ENCODE results near the gene OR6K3.
"Not testable (repeated sequence)": the region's sequence is repeated elsewhere in the genome, so short reads cannot be mapped to it uniquely, and the experiment has no call there.

OR6K3 gene

DNA sequence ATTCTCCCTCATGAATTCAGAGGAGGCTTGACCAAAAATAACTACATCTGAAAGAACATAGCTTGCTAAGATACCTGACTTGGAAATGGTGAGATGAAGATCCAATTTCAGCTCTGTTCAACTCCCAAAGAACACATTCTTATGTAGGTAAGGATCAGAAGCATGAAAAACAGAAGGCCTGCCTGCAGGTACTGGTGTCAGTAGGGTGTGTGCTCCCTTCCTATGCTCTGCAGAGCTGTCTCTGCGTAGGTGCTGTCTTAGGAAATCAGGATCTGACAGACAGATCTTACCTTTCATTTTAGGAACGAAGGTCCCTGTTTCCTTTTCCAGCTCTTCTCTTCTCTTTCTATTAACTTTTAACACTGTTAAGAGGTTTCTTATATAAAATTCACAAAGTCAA lies 14.4 kb downstream of the OR6K3 start:
- Histone ChIP-seq H3K4me3 (ENCODE audit: insufficient read length, low read depth) (no peak overlapping the region), H3K4me1 (ENCODE audit: insufficient read depth, insufficient read length) (no peaks in the 10 kb centered on the region), H3K9me3 (ENCODE audit: insufficient read depth, low read length) (no peaks in the 10 kb centered on the region), H3K36me3 (ENCODE audit: insufficient read depth, insufficient read length, low read length) (no peaks in the 10 kb centered on the region), H3K9ac (ENCODE audit: insufficient read length, low read depth) (no peak overlapping the region), H3K27me3 (ENCODE audit: insufficient read depth, insufficient read length) (no peaks in the 10 kb centered on the region)
- TF ChIP-seq SUZ12 (IDR thresholded peaks at IDR 0.05; ENCODE audit: extremely low read depth, insufficient read depth, insufficient read length) (no peak), YY1 (IDR thresholded peaks at IDR 0.05; ENCODE audit: insufficient read depth, insufficient read length) (no peak), ZNF274 (IDR thresholded peaks at IDR 0.05; ENCODE audit: low read depth, low read length) (no peak)
- DNase-seq (ENCODE audit: low read depth, low spot score), result no peak

- no peak within 1 kb of the TSS for H3K9ac ChIP-seq (ENCODE audit: insufficient read length, low read depth)
- no peak for TF ChIP-seq SUZ12 (IDR thresholded peaks at IDR 0.05; ENCODE audit: extremely low read depth, insufficient read depth, insufficient read length)
- TF ChIP-seq ZNF274 (IDR thresholded peaks at IDR 0.05; ENCODE audit: low read depth, low read length), result no peak
- TF ChIP-seq YY1 (IDR thresholded peaks at IDR 0.05; ENCODE audit: insufficient read depth, insufficient read length), result no peak
- no peaks in the 10 kb centered on the region for H3K27me3 ChIP-seq (ENCODE audit: insufficient read depth, insufficient read length)
- no peaks in the 10 kb centered on the region for H3K9me3 ChIP-seq (ENCODE audit: insufficient read depth, low read length)
- no peaks in the 10 kb centered on the region for H3K4me1 ChIP-seq (ENCODE audit: insufficient read depth, insufficient read length)
- no peak for DNase-seq (ENCODE audit: low read depth, low spot score)
- no peak within 1 kb of the TSS for H3K4me3 ChIP-seq (ENCODE audit: insufficient read length, low read depth)
- H3K36me3 ChIP-seq (ENCODE audit: insufficient read depth, insufficient read length, low read length), result no peaks in the 10 kb centered on the region
These were observed 20.0 kb downstream of the OR6K3 start, which contains the start of gene OR6K2 for GRCh38 chr1:158700552-158700951. OR6K2 (minus strand) TSS chr1:158700652; CDS start chr1:158700652, 0 bp downstream.

DNA sequence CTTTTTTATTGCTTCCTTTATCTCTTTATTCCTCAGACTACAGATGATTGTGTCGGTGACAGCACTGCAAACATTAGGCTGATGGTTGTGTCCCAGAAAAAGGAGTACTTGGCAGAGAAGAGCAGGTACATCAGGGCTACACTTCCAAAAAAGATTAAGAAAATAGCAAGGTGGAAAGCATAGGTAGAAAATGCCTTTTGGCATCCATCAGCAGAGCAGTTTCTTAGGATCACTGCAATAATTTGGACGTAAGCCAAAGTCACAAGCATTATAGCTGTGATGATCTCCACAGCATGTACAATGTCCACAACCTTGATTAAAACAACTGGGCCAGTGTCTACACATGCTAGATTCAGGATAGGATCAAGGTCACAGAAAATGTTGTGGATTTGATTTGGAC lies 25.9 kb downstream of the OR6K3 start:
- Histone ChIP-seq H3K4me3 (ENCODE audit: insufficient read length, low read depth) (no peak overlapping the region), H3K9ac (ENCODE audit: insufficient read length, low read depth) (no peak overlapping the region), H3K9me3 (ENCODE audit: insufficient read depth, low read length) (no peaks in the 10 kb centered on the region), H3K27me3 (ENCODE audit: insufficient read depth, insufficient read length) (no peaks in the 10 kb centered on the region), H3K36me3 (ENCODE audit: insufficient read depth, insufficient read length, low read length) (no peaks in the 10 kb centered on the region), H3K4me1 (ENCODE audit: insufficient read depth, insufficient read length) (no peaks in the 10 kb centered on the region)
- TF ChIP-seq ZNF274 (IDR thresholded peaks at IDR 0.05; ENCODE audit: low read depth, low read length) (no peak), YY1 (IDR thresholded peaks at IDR 0.05; ENCODE audit: insufficient read depth, insufficient read length) (no peak), SUZ12 (IDR thresholded peaks at IDR 0.05; ENCODE audit: extremely low read depth, insufficient read depth, insufficient read length) (no peak)
- no peak for DNase-seq (ENCODE audit: low read depth, low spot score)

- H3K4me1 ChIP-seq (ENCODE audit: insufficient read depth, insufficient read length), result no peaks in the 10 kb centered on the region
- no peak overlapping the region for H3K9ac ChIP-seq (ENCODE audit: insufficient read length, low read depth)
These were observed 28.2 kb downstream of the OR6K3 start for GRCh38 chr1:158692356-158692755.

DNA sequence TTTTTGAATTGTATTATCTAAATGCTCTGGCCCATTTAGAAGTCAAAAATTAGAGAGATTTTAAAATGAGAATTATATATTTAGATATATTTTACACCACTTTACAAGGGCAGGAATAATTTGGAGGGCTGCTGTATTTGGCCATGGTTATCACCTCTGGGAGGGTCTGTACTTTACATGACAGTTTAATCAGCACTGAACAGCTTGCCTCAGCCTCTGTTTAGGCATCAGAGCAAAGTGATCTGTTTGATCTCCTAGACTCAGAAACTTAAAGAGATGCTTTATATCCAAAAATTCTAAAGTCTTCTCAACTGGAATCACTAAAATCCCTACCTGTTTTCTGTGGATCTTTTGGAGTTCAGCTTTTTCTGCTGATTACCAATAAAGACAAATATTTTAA lies 28.6 kb downstream of the OR6K3 start:
- Histone ChIP-seq H3K27me3 (ENCODE audit: insufficient read depth, insufficient read length) (no peaks in the 10 kb centered on the region), H3K9me3 (ENCODE audit: insufficient read depth, low read length) (no peaks in the 10 kb centered on the region), H3K36me3 (ENCODE audit: insufficient read depth, insufficient read length, low read length) (no peaks in the 10 kb centered on the region), H3K9ac (ENCODE audit: insufficient read length, low read depth) (no peak overlapping the region), H3K4me1 (ENCODE audit: insufficient read depth, insufficient read length) (no peaks in the 10 kb centered on the region), H3K4me3 (ENCODE audit: insufficient read length, low read depth) (no peak overlapping the region)
- DNase-seq (ENCODE audit: low read depth, low spot score), result no peak
- TF ChIP-seq ZNF274 (IDR thresholded peaks at IDR 0.05; ENCODE audit: low read depth, low read length) (no peak), YY1 (IDR thresholded peaks at IDR 0.05; ENCODE audit: insufficient read depth, insufficient read length) (no peak), SUZ12 (IDR thresholded peaks at IDR 0.05; ENCODE audit: extremely low read depth, insufficient read depth, insufficient read length) (no peak)

More at GRCh38 chr1:158692356-158692755, 28.2 kb downstream of the OR6K3 start:
- H3K36me3 ChIP-seq (ENCODE audit: insufficient read depth, insufficient read length, low read length), result no peaks in the 10 kb centered on the region
- H3K27me3 ChIP-seq (ENCODE audit: insufficient read depth, insufficient read length), result no peaks in the 10 kb centered on the region
- DNase-seq (ENCODE audit: low read depth, low spot score), result no peak
- H3K9me3 ChIP-seq (ENCODE audit: insufficient read depth, low read length), result no peaks in the 10 kb centered on the region
- no peak overlapping the region for H3K4me3 ChIP-seq (ENCODE audit: insufficient read length, low read depth)
- TF ChIP-seq ZNF274 (IDR thresholded peaks at IDR 0.05; ENCODE audit: low read depth, low read length) (no peak), SUZ12 (IDR thresholded peaks at IDR 0.05; ENCODE audit: extremely low read depth, insufficient read depth, insufficient read length) (no peak), YY1 (IDR thresholded peaks at IDR 0.05; ENCODE audit: insufficient read depth, insufficient read length) (no peak)

- H3K4me1 ChIP-seq (ENCODE audit: insufficient read depth, insufficient read length); H3K36me3 ChIP-seq (ENCODE audit: insufficient read depth, insufficient read length, low read length); H3K4me3 ChIP-seq (ENCODE audit: insufficient read length, low read depth); H3K9ac ChIP-seq (ENCODE audit: insufficient read length, low read depth); H3K27me3 ChIP-seq (ENCODE audit: insufficient read depth, insufficient read length); DNase-seq (ENCODE audit: low read depth, low spot score); H3K9me3 ChIP-seq (ENCODE audit: insufficient read depth, low read length): not testable (repeated sequence)
These were observed 29.4 kb downstream of the OR6K3 start for GRCh38 chr1:158691149-158691548.

DNA sequence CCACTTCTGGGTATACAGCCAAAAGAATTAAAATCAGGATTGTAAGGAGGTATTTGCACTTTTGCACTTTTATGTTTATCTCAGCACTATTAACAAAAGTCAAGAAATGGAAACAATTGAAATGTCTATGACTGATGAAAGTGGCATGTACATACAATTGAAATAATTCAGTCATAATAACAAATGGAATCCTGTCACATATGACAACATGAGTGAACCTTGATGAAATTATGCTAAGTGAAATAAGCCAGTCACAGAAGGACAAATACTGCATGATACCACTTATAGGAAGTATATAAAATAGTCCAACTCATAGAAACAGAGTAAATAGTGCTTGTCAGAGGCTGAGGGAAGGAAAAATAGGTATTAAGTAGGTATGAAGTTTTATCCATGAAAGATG lies 30.6 kb downstream of the OR6K3 start:
- DNase-seq (ENCODE audit: low read depth, low spot score), result no peak
- TF ChIP-seq YY1 (IDR thresholded peaks at IDR 0.05; ENCODE audit: insufficient read depth, insufficient read length) (no peak), SUZ12 (IDR thresholded peaks at IDR 0.05; ENCODE audit: extremely low read depth, insufficient read depth, insufficient read length) (no peak)
- H3K4me3 ChIP-seq (ENCODE audit: insufficient read length, low read depth), result no peak overlapping the region
- no peaks in the 10 kb centered on the region for H3K27me3 ChIP-seq (ENCODE audit: insufficient read depth, insufficient read length)
- no peaks in the 10 kb centered on the region for H3K36me3 ChIP-seq (ENCODE audit: insufficient read depth, insufficient read length, low read length)
- H3K4me1 ChIP-seq (ENCODE audit: insufficient read depth, insufficient read length), result no peaks in the 10 kb centered on the region
- no peaks in the 10 kb centered on the region for H3K9me3 ChIP-seq (ENCODE audit: insufficient read depth, low read length)
- no peak overlapping the region for H3K9ac ChIP-seq (ENCODE audit: insufficient read length, low read depth)

DNA sequence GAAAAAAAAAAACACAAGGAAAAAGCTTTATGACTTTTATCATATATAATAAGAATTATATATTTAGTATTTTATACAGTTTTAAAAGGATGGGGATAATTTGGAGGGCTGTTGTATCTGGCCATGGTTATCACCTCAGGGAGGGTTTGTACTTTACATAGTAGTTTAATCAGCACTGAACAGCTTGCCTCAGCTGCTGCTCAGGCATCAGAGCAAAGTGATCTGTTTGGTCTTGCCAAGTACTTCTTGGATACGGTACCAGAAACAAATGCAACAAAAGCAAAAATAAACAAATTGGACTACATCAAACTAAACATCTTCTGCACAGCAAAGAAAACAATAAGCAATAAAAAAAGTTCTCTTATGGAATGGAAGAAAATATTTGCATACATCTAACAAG lies 31.4 kb downstream of the OR6K3 start:
- Histone ChIP-seq H3K4me3 (ENCODE audit: insufficient read length, low read depth) (no peak overlapping the region), H3K9ac (ENCODE audit: insufficient read length, low read depth) (no peak overlapping the region), H3K36me3 (ENCODE audit: insufficient read depth, insufficient read length, low read length) (no peaks in the 10 kb centered on the region), H3K27me3 (ENCODE audit: insufficient read depth, insufficient read length) (no peaks in the 10 kb centered on the region), H3K4me1 (ENCODE audit: insufficient read depth, insufficient read length) (no peaks in the 10 kb centered on the region), H3K9me3 (ENCODE audit: insufficient read depth, low read length) (no peaks in the 10 kb centered on the region)
- TF ChIP-seq ZNF274 (IDR thresholded peaks at IDR 0.05; ENCODE audit: low read depth, low read length) (no peak), YY1 (IDR thresholded peaks at IDR 0.05; ENCODE audit: insufficient read depth, insufficient read length) (no peak), SUZ12 (IDR thresholded peaks at IDR 0.05; ENCODE audit: extremely low read depth, insufficient read depth, insufficient read length) (no peak)
- no peak for DNase-seq (ENCODE audit: low read depth, low spot score)

DNA sequence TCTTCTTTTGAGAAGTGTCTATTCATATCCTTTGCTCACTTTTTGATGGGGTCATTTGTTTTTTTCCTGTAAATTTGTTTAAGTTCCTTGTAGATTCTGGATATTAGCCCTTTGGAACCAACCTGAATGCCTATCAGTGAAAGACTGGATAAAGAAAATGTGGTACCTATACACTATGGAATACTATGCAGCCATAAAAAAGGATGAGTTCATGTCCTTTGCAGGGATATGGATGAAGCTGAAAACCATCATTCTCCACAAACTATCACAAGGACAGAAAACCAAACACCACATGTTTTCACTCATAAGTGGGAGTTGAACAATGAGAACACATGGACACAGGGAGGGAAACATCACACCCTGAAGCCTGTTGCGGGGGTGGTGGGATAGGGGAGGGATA lies 32.2 kb downstream of the OR6K3 start:
- H3K27me3 ChIP-seq (ENCODE audit: insufficient read depth, insufficient read length), result not testable (repeated sequence)

More for the DNA sequence above, 32.2 kb downstream of the OR6K3 start:
- not testable (repeated sequence) for H3K4me3 ChIP-seq (ENCODE audit: insufficient read length, low read depth); H3K9me3 ChIP-seq (ENCODE audit: insufficient read depth, low read length); DNase-seq (ENCODE audit: low read depth, low spot score); H3K4me1 ChIP-seq (ENCODE audit: insufficient read depth, insufficient read length); H3K36me3 ChIP-seq (ENCODE audit: insufficient read depth, insufficient read length, low read length); H3K9ac ChIP-seq (ENCODE audit: insufficient read length, low read depth)

Data from NT2/D1 (cell line).